ENCODE results near the gene MFSD1.
"Not testable (repeated sequence)": the region's sequence is repeated elsewhere in the genome, so short reads cannot be mapped to it uniquely, and the experiment has no call there.

The MFSD1 gene

DNA sequence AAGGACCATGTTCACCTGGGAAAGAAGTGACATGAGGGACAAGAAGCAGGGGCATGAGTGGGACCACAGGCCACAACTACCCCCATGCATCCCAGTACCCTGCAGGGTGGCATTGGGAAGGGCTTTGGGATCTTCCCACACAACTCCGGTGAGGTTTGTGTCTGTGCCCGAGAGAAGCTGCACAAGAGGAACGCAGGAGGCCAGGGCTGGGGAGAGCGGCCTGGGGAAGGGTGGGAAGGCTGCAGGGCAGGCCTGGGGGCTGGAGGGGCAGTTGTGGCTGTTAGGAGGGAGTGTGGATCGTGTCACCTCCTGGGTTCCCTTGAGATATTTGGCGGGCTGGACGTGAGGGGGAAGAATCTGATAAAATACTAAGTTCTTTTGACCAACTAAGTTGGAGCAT is 25.3 kb upstream of the MFSD1 start:
- DNase-seq (ENCODE audit: low spot score): no peak

DNA sequence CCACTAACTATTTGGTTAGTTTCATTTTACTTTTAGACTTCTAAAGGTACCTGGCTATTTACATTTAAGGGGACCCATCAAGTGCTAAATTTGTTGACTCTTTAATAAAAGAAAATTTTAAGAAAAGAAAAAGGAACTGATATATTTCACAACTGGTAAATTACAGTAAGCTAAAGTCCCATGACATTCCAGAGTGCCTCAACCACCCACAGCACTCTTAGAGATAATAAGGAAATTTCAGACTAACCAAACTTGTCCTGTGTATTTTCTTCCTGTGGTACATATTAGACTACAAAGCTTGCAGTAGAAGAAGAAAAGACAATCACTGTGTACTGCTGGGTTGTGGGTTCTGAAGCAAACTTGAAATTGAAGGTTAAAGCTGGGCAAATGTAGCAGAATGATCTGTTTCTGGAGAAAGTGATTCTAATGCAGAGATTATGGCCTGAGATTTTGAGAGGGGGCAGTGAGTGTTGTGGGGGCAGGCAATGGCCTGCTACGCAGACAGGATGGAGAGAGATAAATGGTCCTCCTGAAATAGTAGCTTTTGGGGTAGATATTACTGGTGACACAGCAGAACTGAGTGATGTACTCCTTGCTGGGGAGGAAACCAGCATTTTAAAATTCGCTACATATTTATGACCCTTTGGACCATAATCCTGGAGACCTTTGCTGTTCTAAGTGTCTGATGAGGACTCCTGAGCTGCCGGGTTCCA is 24.5 kb upstream of the MFSD1 start:
- DNase-seq (ENCODE audit: low spot score): no peak

DNA sequence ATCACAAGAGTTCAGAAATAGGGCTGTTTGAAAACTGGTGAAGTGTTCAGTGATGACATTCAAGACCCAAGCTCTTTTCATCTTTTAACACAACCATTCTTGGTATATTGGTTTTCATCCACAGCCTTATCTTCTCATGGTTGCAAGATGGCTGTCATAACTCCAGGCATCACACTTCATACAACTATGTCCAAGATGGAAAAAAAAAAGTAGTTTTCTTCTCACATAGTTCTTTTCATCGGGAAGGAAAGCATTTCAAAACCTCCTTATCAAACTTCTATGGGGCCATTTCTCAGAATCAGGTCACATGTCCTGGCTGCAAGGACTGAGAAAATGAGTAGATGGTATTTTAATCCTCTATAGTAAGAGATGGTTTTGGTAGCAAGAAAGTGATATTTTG is 21.1 kb upstream of the MFSD1 start:
- no peak for DNase-seq (ENCODE audit: low spot score)

DNA sequence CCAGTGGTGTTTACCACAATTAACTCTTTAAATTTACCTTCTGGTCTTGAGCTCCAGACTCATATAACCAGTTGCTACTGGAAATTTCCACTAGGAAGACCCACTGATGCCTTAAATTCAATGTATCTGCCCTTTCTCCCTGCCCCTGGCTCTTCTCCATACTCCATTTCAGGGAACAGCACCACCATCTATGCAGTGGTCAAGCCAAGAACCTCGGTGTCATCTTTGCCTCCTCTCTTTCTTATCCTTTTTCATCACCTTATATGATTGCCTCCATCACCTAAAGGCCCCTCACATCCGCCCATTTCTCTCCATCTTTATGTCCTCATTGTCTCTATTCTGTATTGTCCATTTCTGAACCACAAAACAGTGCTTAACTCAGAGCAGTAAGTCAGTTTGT is 20.7 kb upstream of the MFSD1 start:
- DNase-seq (ENCODE audit: low spot score): no peak

DNA sequence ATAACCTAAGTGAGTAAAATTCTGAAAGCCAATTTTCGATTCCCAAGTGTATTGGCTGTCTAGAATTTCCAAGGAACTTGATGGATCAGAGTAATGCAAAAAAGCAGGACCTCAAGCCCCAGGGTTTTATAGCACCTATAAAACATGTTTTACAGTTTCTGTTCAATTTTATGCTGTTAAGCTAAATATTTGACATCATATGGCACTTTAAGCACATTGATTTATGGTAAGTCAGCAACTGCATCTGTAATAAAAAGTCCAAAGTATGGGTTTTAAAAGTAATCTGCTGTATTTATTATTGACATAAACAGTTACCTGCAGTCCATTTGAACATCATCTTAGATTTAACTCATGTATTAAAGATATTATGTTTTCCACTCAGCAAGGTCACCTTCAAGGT is 20.0 kb upstream of the MFSD1 start:
- no peak for DNase-seq (ENCODE audit: low spot score)

DNA sequence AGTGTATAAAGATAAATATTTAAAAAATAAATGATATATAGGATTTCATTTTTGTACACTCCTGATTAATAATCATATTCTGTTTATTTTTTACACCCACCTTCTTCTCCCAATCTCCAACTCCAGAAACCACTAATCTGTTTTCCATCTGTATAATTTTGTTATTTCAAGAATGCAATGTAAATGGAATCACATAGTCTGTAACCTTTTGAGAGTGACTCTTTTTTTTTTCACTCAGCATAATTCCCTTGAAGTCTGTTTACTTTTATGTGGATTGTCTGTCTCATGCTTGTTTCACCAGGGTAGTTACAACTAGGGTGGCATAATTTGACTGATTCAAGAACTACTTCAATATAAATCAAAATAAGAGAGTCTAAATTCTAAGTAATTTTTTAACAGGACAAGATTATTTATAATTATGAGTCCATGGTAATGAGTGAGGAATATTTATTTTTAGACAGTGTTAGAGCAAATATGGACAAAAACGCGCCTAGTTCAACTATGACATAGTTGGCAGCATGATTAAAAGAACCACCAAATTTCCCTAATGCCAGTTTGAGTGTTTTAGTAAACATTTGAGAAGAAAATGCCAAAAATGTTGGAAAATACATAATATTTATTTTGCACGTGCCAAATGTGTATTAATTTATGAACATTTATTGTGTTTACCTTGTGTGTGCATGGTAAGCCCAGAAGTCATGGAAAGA is 19.4 kb upstream of the MFSD1 start:
- no peak for DNase-seq (ENCODE audit: low spot score)

DNA sequence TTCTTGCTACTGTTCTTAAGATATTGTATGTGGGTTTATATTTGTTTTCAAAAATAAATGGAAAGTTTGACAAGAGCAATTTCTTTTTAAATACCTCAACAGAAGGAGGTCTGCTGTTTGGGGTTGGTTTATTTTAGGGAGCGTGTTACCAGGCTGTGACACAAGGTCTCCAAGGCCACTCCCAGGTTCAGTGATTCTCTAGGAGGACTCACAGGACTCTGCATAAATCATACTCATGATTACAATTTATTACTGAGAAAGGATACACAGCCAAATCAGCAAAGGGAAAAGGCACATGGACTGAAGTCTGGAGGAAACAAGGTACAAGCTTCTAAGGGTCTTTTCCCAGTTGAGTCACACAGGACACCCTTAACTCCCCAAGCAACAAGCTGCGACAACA is 18.8 kb upstream of the MFSD1 start:
- no peak for DNase-seq (ENCODE audit: low spot score)

DNA sequence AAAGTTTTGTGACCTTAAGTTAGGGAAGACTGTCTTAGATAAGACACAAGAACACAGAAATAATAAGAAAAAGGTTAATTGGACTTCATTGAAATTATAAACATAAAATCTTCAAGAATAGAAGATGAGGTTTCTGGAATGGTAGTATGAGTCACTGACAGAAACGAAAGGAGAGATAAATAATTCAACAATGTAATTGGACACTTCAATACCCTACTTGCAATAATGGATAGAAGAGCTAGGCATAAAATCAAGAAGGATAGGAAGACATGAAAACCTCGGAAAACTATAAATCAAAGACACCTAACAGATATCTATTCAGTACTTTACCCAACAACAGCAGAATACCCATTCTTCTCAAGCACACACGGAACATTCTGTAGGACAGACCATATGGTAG is 15.9 kb upstream of the MFSD1 start:
- DNase-seq (ENCODE audit: low spot score): no peak

DNA sequence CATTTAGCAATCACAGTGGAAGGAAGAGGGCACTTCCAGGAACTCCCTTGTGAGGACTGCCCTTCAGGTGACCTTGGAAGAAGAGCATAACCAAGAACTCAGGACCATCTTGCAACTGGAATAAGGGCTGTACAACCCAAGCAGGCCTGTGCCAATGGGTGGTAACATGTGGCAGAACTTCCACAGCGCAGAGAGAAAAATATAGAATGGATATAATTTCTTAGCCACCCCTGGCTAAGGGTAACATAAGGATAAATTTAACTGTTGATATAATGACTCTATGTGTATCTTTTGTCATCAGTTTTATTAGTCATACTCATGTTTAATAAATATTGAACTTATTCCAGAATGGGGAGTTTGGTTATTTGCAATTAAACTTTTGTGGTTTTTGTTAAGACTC is 13.4 kb upstream of the MFSD1 start:
- no peak for DNase-seq (ENCODE audit: low spot score)

DNA sequence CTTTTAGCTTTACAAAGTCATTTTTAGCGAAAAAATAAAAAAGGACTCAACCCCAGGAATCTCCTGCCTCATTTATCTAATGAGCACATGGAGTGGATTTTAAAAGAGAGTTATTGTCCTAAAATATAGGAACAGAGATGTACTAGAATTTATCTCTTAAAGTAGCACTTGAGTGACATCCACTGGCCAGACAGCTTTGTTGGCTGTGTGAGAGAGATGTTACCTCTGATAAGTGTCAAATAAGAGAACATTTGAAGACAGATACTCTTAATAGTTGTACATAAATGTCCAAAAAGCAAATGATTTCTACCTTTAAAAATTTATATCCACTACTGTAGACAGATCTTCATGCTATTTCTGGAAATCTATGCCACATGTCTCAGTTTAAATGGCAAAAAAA is 12.3 kb upstream of the MFSD1 start:
- DNase-seq (ENCODE audit: low spot score): no peak

DNA sequence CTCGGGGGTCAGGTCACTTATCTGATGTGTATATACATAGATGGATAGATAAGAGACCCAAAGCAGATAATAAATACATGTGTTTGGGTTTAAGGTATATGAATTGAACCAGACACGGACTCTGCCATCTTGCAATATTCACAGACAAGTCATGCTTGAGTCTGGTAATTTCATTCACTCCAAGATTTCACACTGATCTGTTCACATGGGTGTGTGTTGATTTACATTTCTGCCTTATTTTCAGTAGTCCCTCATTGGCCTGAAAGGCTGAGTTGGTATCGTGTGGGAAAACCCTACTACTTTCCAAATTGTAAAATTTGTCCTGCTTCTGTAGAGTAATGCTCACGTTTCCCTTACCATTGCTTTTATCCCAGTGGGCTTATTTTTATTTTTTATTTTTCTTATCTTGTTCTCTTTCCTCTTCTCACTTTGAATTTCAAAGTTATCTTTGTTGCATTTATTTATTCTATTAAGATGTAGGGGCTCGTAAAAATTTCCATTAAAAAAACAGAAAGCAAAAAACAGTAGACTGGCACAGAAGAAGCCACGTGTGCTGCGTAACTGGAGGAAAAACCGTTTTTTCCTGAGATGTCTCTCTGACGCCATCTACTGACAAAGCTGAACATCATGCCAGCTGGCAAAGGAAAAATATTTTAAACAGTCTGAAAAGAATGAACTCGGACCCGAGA is 10.8 kb upstream of the MFSD1 start:
- peak; percentile 70 for DNase-seq (ENCODE audit: low spot score)

DNA sequence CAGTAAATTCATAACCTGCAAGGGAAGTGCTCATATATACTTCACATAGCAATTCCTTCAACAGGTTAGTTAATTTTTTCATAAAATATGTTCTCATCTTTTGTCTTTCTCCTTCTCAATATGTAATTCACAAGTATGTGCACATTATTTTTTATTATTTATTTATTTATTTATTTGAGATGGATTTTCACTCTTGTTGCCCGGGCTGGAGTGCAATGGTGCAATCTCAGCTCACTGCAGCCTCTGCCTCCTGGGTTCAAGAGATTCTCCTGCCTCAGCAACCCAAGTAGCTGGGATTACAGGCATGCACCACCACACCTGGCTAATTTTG is 10.3 kb upstream of the MFSD1 start:
- not testable (repeated sequence) for DNase-seq (ENCODE audit: low spot score)

DNA sequence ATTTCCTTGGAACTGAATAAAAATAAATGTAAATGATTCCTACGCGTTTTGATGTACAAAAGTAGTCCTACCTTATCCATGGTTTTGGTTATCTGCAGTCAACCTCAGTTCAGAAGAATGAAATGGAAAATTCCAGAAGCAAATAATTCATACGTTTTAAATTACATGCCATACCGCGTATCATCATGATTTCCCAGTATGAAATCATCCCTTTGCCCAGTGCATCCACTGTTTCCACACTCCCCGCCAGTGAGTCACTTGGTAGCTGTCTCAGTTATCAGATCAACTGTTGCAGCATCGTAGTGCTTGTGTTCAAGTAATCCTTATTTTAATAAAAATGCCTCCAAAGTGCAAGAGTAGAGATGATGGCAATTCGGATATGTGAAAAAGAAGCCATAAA is 9.1 kb upstream of the MFSD1 start:
- DNase-seq (ENCODE audit: low spot score): no peak

DNA sequence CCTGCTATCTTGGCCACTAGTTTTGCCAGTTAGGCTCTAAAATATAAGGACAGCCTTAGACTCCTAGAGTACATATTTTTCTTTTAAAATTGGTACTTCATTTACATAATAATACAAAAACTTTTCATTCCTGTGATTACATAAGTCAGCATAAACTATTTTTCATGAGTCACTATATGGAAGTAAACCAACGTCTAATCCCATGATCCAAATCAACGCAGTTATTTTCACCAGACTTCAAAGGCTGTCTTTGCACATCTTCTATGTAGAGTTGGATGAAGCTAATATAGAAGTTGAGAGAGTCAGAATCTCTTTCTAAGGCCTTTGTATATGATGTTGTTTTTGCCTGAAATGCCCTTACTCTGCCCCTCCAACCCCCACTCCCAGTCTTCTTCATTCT is 7.6 kb upstream of the MFSD1 start:
- no peak for DNase-seq (ENCODE audit: low spot score)

DNA sequence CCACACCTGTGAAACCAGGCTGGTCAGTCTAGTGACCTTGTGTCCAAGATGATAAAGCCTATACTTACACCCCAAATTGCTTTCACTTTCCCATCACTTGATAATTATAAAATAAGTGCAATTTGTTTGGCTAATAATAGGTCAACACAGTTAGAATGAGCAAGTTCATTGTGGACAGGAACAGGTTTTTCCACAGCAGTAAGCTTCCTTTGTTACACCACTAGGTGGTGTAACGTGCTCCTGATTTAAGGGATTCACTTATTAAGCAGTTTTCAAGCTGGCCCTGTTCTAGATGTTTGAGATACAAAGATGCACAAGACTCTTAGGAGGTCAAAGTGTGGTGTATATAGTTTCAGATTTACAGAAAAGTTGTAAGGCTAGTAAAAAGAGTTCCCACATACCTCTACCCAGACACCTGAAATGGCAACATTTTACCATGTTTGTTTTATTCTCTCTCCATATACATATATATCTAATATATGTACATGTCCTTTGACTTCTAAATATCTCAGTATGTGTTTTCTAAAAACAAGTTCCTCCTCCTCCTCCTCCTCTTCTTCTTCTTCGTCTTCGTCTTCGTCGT is 6.8 kb upstream of the MFSD1 start:
- DNase-seq (ENCODE audit: low spot score): peak; percentile 60

DNA sequence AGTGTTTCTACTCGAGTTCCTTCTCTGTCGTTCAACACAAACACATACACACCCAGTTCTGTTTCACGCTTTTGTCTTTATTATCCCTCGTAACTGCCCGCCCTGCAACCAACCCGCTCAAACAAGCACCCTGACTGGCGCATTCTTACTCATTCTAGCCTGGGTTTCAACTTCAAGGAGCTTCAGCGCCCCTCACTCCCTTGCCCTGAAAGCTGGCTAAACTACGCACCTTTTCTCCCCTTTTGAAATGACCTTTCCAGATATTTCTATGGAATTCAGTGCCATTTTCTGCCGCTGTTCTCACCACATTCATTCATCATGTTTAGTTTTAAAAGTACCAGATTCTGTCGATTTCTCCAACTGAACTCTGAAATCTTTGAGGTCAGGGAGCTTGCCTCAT is 653 bp upstream of the MFSD1 start:
- no peak for DNase-seq (ENCODE audit: low spot score)

DNA sequence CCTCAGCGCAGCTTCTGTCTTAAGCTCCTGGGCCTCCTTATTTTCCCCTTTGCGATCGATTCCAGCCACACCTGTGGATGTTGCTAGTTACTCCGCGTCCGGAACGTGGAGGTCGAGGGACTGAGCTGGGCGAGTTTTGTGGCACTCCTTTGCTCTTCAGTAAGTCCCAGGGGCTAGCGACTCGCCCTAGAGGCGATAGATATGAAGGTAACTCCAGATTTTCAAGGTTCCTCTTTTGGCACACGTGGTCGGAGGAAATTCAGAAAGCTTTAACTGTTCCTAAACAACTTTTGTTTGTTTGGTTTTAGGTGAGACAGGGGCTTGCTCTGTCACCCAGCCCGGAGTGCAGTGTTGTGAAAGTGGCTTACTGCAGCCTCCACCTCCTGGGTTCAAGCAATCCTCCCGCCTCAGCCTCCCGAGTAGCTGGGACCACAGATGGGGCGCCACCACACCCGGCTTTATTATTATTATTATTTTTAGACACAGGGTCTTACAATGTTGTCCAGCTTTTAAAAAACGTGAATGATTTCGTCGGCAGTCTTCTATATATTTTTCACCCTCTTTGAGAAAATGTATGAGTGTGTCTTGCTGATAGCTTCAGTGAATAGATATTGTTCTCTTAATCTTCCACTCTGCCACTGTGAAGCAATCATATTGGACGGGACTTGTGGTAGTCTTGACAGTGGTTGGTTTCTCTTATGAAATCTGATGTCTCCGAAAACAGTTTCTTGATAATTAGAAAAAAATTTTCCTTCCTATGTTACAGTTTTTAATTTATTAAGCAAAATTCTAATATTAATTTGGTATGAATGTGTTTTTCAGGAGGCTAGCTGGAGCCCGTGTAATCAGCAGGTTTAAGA is 785 bp downstream of the MFSD1 start:
- DNase-seq (ENCODE audit: low spot score): peak; percentile 46

DNA sequence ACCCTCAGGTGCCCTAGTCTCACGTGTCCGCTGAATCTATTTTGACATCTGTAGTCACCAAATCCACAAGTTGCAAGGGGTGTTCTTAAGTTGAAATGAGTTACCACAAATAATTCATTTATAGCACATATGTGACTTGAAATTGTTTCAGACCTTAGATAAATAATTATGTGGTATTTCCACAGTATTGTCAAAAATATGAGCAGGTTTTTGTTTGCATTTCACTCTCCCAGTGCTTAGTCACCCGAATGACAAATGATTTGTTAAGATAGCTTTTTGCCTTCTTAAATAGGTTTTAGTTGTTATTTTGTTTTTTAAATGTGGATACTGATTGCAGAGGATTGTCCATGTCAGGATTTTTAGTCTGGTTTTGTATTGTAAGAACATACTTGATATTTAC is 2.6 kb downstream of the MFSD1 start:
- no peak for DNase-seq (ENCODE audit: low spot score)

DNA sequence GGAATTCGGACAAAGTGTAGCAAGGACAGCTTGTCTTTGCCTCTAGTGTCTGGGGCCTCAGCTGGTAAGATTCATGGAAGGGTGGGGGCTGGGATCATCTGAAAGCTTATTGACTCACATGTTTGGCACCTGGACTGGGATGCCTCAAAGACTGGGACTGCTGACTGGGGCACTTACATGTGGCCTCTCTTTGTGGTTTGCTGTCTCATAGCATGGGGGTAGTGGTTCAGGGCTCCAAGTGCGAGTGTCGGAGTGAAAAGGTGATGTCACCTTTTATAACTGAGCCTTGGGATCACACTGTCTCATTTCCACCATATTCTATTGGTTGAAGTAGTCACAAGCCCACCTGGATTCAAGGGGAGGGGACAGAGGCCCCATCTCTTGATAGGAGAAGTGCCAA is 6.8 kb downstream of the MFSD1 start:
- DNase-seq (ENCODE audit: low spot score): peak; percentile 57

DNA sequence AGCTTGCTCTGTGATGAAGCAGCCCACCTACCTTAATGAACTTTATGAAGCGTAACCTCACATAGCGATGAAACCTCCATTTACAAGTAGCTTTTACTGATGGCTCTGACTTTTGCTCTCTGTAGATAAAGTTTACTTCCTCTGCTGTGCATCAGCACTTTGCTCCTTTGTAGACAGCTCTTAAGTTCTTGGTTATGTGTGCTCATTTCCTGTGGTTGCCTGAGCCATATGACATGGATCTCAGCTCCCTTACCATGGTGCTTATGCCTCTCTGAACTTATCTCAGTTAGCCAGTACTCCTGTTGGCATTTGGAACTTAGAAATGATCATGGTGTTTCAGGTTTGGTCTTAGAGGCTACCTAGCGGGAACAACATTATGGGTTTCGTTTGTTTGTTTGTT is 7.8 kb downstream of the MFSD1 start:
- no peak for DNase-seq (ENCODE audit: low spot score)

DNA sequence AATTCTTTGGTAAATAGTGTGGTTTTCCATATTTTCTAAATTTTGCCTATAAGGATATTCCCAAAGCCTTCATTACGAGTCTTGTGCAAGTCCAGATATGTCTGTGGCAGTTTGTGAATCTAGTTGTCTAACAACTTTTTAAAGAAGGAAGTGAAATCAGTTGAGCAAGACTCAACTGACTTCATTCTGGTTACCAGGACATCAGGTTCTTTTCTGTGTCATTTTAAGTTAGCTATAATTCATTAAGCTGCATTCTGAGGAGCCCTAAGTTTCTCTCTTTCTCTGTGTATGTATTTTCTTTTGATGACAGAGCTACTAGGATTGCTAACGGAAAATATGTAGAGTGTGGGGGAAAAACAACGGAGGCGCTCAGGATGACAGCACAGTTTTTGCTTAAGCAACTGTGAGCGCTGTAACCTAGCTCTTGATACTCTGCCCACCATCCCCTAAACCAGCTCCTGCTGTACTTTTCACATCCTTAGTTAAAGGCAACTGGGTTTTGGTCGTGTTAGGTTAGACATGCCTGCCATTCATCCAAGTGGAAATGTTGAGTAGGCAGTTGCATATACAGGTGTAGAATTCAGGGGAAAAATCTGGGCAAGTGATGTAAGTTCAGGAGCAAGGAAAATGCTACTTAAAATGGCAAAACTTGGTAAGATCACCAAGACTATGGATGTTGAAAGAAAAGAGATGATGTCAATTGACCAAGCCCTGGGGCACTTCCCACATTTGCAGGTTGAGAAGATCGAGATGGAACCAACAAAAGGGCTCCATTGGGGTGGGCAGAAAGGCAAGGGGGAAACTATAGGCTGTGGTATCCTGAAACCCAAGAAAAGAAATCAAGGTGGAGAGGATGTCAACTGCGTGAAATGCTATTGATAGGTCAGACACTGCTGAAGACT is 9.2 kb downstream of the MFSD1 start:
- DNase-seq (ENCODE audit: low spot score): no peak
